Amygdala (tissue), 56 donors: ENCODE results near the gene CNOT6.

ENCODE experiments used
- DNase-seq, 56 donors: peaks; one replicate each; lab custom pipeline; 2025; lab: John Stamatoyannopoulos, UW

Gene CNOT6

GRCh38 chr5:180598797-180599589 lies 104.8 kb downstream of the CNOT6 start:
- DNase-seq, result no peak

- no peak for DNase-seq
Observed at GRCh38 chr5:180599590-180599914, 105.4 kb downstream of the CNOT6 start.

- DNase-seq, result no peak
Observed at GRCh38 chr5:180599981-180600553, 105.9 kb downstream of the CNOT6 start.

GRCh38 chr5:180600554-180601041 lies 106.4 kb downstream of the CNOT6 start:
- no peak for DNase-seq

GRCh38 chr5:180601591-180602480 lies 107.7 kb downstream of the CNOT6 start:
- DNase-seq, result no peak

- no peak for DNase-seq
Observed at GRCh38 chr5:180602481-180603075, 108.4 kb downstream of the CNOT6 start.

- DNase-seq, result no peak
Observed at GRCh38 chr5:180603076-180603594, 109.0 kb downstream of the CNOT6 start.

- no peak for DNase-seq
Observed at GRCh38 chr5:180604271-180604670, 110.1 kb downstream of the CNOT6 start.

GRCh38 chr5:180605554-180606214 lies 111.5 kb downstream of the CNOT6 start:
- DNase-seq, result peak in 9 of 56 donors; percentile 4 to 55 (median 9)

GRCh38 chr5:180606215-180606785 lies 112.1 kb downstream of the CNOT6 start:
- no peak for DNase-seq

GRCh38 chr5:180607861-180608571 lies 113.8 kb downstream of the CNOT6 start:
- DNase-seq, result no peak

GRCh38 chr5:180608572-180609310 lies 114.6 kb downstream of the CNOT6 start:
- no peak for DNase-seq

GRCh38 chr5:180609386-180609785 lies 115.2 kb downstream of the CNOT6 start:
- DNase-seq, result no peak

GRCh38 chr5:180609817-180610550 lies 115.8 kb downstream of the CNOT6 start:
- DNase-seq, result no peak

GRCh38 chr5:180611140-180611850 lies 117.1 kb downstream of the CNOT6 start:
- no peak for DNase-seq

GRCh38 chr5:180612683-180613082 lies 118.5 kb downstream of the CNOT6 start:
- DNase-seq, result no peak
